Measurements from ENCODE around the gene PFKFB3. TPM values are rescaled to one million over a fixed set of nuclear protein-coding genes. Genes with fewer than 3 reads are reported as not detected.

Gene PFKFB3
- total and polyA plus RNA-seq, 7 donors: 25.4 to 704 (median 163) TPM

DNA sequence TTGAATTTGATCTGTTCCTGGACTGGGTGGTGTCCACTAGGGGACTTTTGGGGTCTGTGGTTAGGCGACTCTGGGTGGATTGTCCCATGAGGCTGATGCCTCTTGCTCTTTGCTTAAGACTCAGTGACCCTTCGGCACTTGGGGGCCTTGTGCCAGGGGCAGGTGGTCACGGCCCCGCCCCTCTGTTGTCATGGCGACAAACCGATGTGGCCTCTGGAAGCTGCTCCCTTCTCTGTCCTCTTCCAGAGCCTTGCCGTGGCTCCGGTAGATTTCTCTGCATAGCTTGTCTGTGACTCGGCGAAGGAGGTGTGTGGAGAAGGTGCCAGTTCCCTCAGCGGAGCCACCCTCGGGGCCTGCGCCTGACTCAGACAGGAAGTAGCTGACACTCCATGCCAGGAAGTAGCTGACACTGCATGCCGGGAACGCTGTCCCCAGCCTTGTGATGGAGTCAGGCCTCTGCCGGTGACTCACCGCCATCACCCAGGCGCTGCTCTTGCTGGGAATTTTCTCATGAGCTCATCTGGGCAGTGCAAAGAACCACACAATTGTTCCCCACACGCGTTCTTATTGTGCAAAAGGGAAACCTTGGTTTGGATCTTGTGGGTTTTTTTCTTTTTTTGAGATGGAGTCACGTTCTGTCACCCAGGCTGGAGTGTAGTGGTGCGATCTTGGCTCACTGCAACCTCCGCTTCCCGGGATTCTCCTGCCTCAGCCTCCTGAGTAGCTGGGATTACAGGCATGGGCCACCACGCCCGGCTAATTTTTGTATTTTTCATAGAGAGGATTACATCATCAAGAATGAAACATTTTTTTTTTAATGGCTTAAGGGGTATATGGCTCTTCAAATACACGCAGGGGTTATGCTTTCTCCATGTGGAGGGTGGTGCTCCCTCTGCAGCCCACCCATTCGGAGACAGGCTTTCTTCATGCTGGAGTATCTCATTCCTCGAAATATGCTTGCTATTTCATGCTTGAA is 72.6 kb downstream of the PFKFB3 start:
- ATAC-seq: peak; percentile 98 to 99 (median 98)
- Histone ChIP-seq H3K27me3 (ENCODE audit: insufficient read depth in 3 of 3, low read length in 2 of 3) (no peaks in the 10 kb centered on the region), H3K27ac (peak overlapping the region; percentile 77), H3K4me1 (peaks cover 6% of the 10 kb centered on the region), H3K4me3 (peak overlapping the region; percentile 36), H3K36me3 (ENCODE audit: insufficient read depth in 1 of 2, low read depth in 1 of 2) (no peaks in the 10 kb centered on the region), H3K9me3 (no peaks in the 10 kb centered on the region)
- 48 to 56% (median 50%) methylated on average over 29 of the region's 29 CpGs for whole genome bisulfite sequencing, 3 donors
- peak; percentile 95 to 96 for DNase-seq
- intact Hi-C loops (cut with DNase I): no loop called here
- TF ChIP-seq, protein P1, sequence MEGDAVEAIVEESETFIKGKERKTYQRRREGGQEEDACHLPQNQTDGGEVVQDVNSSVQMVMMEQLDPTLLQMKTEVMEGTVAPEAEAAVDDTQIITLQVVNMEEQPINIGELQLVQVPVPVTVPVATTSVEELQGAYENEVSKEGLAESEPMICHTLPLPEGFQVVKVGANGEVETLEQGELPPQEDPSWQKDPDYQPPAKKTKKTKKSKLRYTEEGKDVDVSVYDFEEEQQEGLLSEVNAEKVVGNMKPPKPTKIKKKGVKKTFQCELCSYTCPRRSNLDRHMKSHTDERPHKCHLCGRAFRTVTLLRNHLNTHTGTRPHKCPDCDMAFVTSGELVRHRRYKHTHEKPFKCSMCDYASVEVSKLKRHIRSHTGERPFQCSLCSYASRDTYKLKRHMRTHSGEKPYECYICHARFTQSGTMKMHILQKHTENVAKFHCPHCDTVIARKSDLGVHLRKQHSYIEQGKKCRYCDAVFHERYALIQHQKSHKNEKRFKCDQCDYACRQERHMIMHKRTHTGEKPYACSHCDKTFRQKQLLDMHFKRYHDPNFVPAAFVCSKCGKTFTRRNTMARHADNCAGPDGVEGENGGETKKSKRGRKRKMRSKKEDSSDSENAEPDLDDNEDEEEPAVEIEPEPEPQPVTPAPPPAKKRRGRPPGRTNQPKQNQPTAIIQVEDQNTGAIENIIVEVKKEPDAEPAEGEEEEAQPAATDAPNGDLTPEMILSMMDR (IDR thresholded peaks at IDR 0.05): no peak

- TF ChIP-seq, protein P1 (IDR thresholded peaks at IDR 0.05): no peak
- H3K4me1 ChIP-seq: peaks cover 6% of the 10 kb centered on the region
- intact Hi-C loops (cut with DNase I): no loop called here
- 95 to 97% (median 95%) methylated on average over 2 of the region's 2 CpGs for WGBS, 3 donors
- no peaks in the 10 kb centered on the region for H3K36me3 ChIP-seq (ENCODE audit: insufficient read depth in 1 of 2, low read depth in 1 of 2)
- no peak overlapping the region for H3K4me3 ChIP-seq
- no peaks in the 10 kb centered on the region for H3K9me3 ChIP-seq
- no peak for ATAC-seq
- no peaks in the 10 kb centered on the region for H3K27me3 ChIP-seq (ENCODE audit: insufficient read depth in 3 of 3, low read length in 2 of 3)
- H3K27ac ChIP-seq: no peak overlapping the region
- no peak for DNase-seq
Observed at GRCh38 chr10:6276356-6276755, 73.6 kb downstream of the PFKFB3 start.

DNA sequence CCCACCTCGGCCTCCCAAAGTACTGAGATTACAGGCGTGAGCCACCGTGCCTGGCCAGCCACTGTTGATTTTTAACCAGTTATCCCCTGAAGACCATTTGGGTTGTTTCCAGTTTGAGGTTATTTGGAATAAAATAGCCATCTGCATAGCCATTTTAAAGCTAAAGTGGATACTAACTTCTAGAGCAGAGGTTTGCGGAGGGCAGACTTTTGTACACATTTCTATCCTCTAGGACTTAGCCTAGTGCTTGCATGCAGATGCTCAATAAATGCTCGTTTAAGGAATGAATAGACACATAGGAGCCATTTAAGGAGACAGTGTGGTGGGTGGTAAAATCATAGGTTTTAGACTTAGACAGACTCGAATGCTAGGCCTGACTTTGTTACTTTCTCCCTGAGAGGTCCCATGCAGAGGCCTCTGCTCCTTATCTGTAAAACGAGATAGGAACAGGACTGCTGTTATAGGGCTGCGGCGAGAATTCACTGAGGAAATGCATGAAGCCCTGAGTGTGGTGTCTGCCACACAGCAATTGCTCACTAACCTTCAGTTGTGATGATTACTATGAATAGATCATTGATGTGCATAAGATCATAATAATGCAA is 75.9 kb downstream of the PFKFB3 start:
- no peaks in the 10 kb centered on the region for H3K36me3 ChIP-seq (ENCODE audit: insufficient read depth in 1 of 2, low read depth in 1 of 2)
- WGBS, 3 donors: 86 to 87% (median 86%) methylated on average over 9 of the region's 9 CpGs
- H3K4me3 ChIP-seq: no peak overlapping the region
- no peaks in the 10 kb centered on the region for H3K9me3 ChIP-seq
- no peaks in the 10 kb centered on the region for H3K27me3 ChIP-seq (ENCODE audit: insufficient read depth in 3 of 3, low read length in 2 of 3)
- H3K27ac ChIP-seq: no peak overlapping the region
- ATAC-seq (no peak), DNase-seq (no peak)
- peaks cover 6% of the 10 kb centered on the region for H3K4me1 ChIP-seq
- TF ChIP-seq, protein P1 (IDR thresholded peaks at IDR 0.05): no peak
- intact Hi-C loops (cut with DNase I): no loop called here

DNA sequence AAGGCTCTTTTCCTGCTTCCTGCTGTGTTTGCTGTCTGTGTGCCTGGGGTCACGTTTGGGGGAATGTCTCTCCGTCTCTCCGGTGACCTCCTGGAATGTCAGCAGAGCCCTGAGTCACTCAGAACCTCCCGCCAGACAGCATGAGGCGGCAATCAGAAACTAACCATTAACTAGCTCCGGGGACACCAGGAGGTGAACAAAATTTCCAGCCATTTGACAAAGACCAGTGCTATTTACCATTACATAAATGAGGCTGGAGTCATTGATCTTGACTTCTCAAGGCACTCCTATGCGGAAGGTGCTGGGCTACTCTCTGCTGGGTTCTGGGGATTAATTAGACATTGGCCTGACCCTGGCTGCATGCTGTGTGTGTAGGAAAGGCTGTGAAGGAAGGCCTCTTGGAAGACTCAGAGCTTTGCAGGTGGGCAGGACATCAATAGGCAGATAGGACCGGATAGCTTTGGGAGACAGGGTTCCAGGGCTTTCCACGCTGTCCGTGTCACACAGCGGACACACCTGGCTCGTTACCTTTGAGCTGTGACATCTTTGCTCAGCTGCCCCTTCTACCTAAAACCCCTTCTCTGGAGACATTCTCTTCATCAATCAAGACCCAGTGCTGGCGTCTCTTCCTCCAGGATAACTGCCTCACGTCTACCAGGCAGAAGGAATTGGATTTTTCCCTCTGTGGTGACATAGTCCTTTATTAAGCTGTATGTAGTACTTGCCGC is 77.0 kb downstream of the PFKFB3 start:
- H3K36me3 ChIP-seq (ENCODE audit: insufficient read depth in 1 of 2, low read depth in 1 of 2): no peaks in the 10 kb centered on the region
- ATAC-seq: peak in 2 of 4 donors; percentile 29 to 34
- no peaks in the 10 kb centered on the region for H3K27me3 ChIP-seq (ENCODE audit: insufficient read depth in 3 of 3, low read length in 2 of 3)
- peak overlapping the region; percentile 25 for H3K27ac ChIP-seq
- TF ChIP-seq, protein P1 (IDR thresholded peaks at IDR 0.05): no peak
- no peak overlapping the region for H3K4me3 ChIP-seq
- intact Hi-C loops (cut with DNase I): no loop called here
- WGBS, 3 donors: 69 to 77% (median 70%) methylated on average over 15 of the region's 15 CpGs
- no peaks in the 10 kb centered on the region for H3K9me3 ChIP-seq
- no peak for DNase-seq
- peaks cover 6% of the 10 kb centered on the region for H3K4me1 ChIP-seq

Measured in psoas muscle (tissue), 8 donors.